ENCODE data around the gene FRZB.
"Not testable (repeated sequence)": the region's sequence is repeated elsewhere in the genome, so short reads cannot be mapped to it uniquely, and the experiment has no call there.

The FRZB gene

GRCh38 chr2:182897137-182897536 lies 30.7 kb upstream of the FRZB start:
- no peak for TF ChIP-seq CTCF (IDR thresholded peaks at IDR 0.05)
- TF ChIP-seq ZFX (IDR thresholded peaks at IDR 0.05; ENCODE audit: borderline replicate concordance), result no peak
- H3K27ac ChIP-seq, result no peak overlapping the region

DNA sequence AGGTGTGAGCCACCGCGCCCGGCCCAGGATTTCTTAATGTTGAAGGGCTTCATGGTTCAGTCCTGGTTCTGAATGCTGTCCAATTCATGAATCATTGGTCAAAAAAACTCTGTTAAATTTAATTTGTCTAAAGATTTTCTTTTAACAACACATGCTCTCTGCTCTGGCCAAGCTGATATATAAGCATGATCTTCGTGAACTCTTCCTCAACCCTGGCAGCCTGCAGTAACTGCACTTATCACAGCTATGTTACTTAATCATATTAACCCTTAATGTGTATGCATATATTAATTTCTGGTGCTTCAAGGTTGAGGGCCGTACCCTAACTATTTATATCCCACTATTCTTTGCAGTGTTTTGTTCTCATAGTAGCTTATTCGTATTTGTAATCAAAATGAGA lies 29.4 kb upstream of the FRZB start:
- H3K27ac ChIP-seq, result no peak overlapping the region
- TF ChIP-seq CTCF (IDR thresholded peaks at IDR 0.05), result no peak
- no peak for TF ChIP-seq ZFX (IDR thresholded peaks at IDR 0.05; ENCODE audit: borderline replicate concordance)

GRCh38 chr2:182895169-182895568 lies 28.7 kb upstream of the FRZB start:
- no peak for TF ChIP-seq CTCF (IDR thresholded peaks at IDR 0.05)
- TF ChIP-seq ZFX (IDR thresholded peaks at IDR 0.05; ENCODE audit: borderline replicate concordance), result no peak
- no peak overlapping the region for H3K27ac ChIP-seq

GRCh38 chr2:182894174-182894573 lies 27.7 kb upstream of the FRZB start:
- TF ChIP-seq CTCF (IDR thresholded peaks at IDR 0.05) (no peak), ZFX (IDR thresholded peaks at IDR 0.05; ENCODE audit: borderline replicate concordance) (no peak)
- H3K27ac ChIP-seq, result no peak overlapping the region

- H3K27ac ChIP-seq, result no peak overlapping the region
- TF ChIP-seq CTCF (IDR thresholded peaks at IDR 0.05), result no peak
- no peak for TF ChIP-seq ZFX (IDR thresholded peaks at IDR 0.05; ENCODE audit: borderline replicate concordance)
Observed at GRCh38 chr2:182893666-182894065, 27.2 kb upstream of the FRZB start.

DNA sequence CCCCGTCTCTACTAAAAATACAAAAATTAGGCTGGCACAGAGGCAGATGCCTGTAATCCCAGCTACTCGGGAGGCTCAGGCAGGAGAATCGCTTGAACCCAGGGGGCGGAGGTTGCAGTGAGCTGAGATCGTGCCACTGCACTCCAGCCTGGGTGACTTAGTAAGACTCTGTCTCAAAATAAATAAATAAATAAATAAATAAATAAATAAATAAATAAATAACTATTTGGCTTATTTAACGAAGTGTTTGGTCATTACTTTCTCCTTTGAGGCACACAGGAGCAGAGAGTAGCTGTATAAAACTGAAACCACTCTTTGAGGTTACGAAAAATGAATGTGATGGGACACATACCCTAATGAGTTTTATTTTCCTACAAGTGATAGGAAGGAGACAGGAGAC lies 26.6 kb upstream of the FRZB start:
- not testable (repeated sequence) for H3K27ac ChIP-seq

GRCh38 chr2:182891611-182892010 lies 25.2 kb upstream of the FRZB start:
- H3K27ac ChIP-seq, result no peak overlapping the region
- TF ChIP-seq CTCF (IDR thresholded peaks at IDR 0.05), result no peak
- no peak for TF ChIP-seq ZFX (IDR thresholded peaks at IDR 0.05; ENCODE audit: borderline replicate concordance)

- no peak for TF ChIP-seq CTCF (IDR thresholded peaks at IDR 0.05)
- no peak for TF ChIP-seq ZFX (IDR thresholded peaks at IDR 0.05; ENCODE audit: borderline replicate concordance)
- no peak overlapping the region for H3K27ac ChIP-seq
Observed at GRCh38 chr2:182890773-182891378, 24.4 kb upstream of the FRZB start.

Measured in 22Rv1 (cell line).